HepG2 (cell line): Measurements from ENCODE around the gene MPHOSPH8. TPM values are rescaled to one million over a fixed set of nuclear protein-coding genes. Genes with fewer than 3 reads are reported as not detected.
"Not testable (repeated sequence)": the region's sequence is repeated elsewhere in the genome, so short reads cannot be mapped to it uniquely, and the experiment has no call there.

Experiments
- ATAC-seq: fragments of 200-7000 bp; cut with Tn5 transposase; 3 replicates; pipeline ENCODE4 v1.9.1; 2020; ENCODE audit warnings: mild to moderate bottlenecking, moderate library complexity
- BruUV-seq: library from RNA; stranded (reverse); fragments of 400-500 nt; replicated peaks from 2 replicates; lab custom pipeline; 2021; lab: Mats Ljungman, UMichigan
- CTCF ChIA-PET: fragments of 300-600 bp; formaldehyde crosslinking; extraction: SDS; loops from one replicate; lab custom pipeline; 2021; ENCODE audit warnings: low total read pairs, inconsistent platforms, low intra/inter-chr PET ratio; lab: Yijun Ruan, JAX
- POLR2A ChIA-PET: fragments of 350-600 bp; sonication (Branson Sonifier 250); formaldehyde crosslinking; loops from one replicate; lab custom pipeline; 2020; ENCODE audit warnings: antibody characterized with exemption, inconsistent platforms; lab: Yijun Ruan, JAX
- DNase-seq: peaks from one replicate; pipeline ENCODE4 v3.0.0-alpha.2; 2015; ENCODE audit warnings: low spot score
- FAIRE-seq: peaks from 3 replicates; lab custom pipeline; 2011; peaks lifted over from hg19 to GRCh38; lab: Jason Lieb, UNC
- H2AFZ ChIP-seq: one replicate; pipeline ENCODE4 v1.6.1; 2011; ENCODE audit warnings: low read length, inconsistent platforms
- H3K27ac ChIP-seq: fragments of 300-600 bp; 3 replicates; pipeline ENCODE4 v1.8.0; 2011; ENCODE audit warnings: mixed run types, mild to moderate bottlenecking, mixed read lengths, low read length, inconsistent platforms; ENCODE audit not compliant: insufficient read depth; ENCODE audit errors: extremely low read length
- H3K27me3 ChIP-seq, 2 experiments: fragments of 200-600 bp in 1 of 2; 2 replicates in 1 of 2; 3 replicates in 1 of 2; pipeline versions ENCODE4 v1.6.0 to v1.8.0; 2011; ENCODE audit warnings: low read length in 2 of 2, mild to moderate bottlenecking in 2 of 2, moderate library complexity in 2 of 2, inconsistent platforms in 1 of 2; ENCODE audit not compliant: insufficient read depth in 2 of 2, control insufficient read depth in 1 of 2
- H3K36me3 ChIP-seq, 2 experiments: fragments of 200-600 bp in 1 of 2; replicated peaks in 1 of 2; 2 replicates in 1 of 2; 3 replicates in 1 of 2; pipeline versions ENCODE4 v1.5.1 to v1.8.0; 2011; ENCODE audit warnings: low read length in 2 of 2, inconsistent platforms in 1 of 2; ENCODE audit not compliant: insufficient read depth in 2 of 2, control insufficient read depth in 1 of 2
- H3K4me1 ChIP-seq: 2 replicates; pipeline ENCODE4 v1.5.1; 2012; ENCODE audit warnings: low read length, inconsistent platforms; ENCODE audit not compliant: insufficient read depth
- H3K4me2 ChIP-seq: 2 replicates; pipeline ENCODE4 v1.6.0; 2011; ENCODE audit warnings: low read depth, low read length, inconsistent platforms
- H3K4me3 ChIP-seq, 3 experiments: fragments of 200-600 bp in 1 of 3; sonication (generic), shearing (Covaris generic) in 1 of 3; replicated peaks in 1 of 3; 2 replicates each; pipeline ENCODE4 v1.5.1; 2011 to 2016; ENCODE audit warnings: low read length in 3 of 3, inconsistent platforms in 2 of 3, low read depth in 2 of 3, mild to moderate bottlenecking in 2 of 3, control low read depth in 1 of 3, mixed read lengths in 1 of 3; ENCODE audit not compliant: insufficient read depth in 1 of 3
- H3K79me2 ChIP-seq: one replicate; pipeline ENCODE4 v1.6.1; 2011; ENCODE audit warnings: low read length, inconsistent platforms; ENCODE audit not compliant: insufficient read depth
- H3K9ac ChIP-seq: 2 replicates; pipeline ENCODE4 v1.6.0; 2011; ENCODE audit warnings: mild to moderate bottlenecking, low read depth, low read length, inconsistent platforms; ENCODE audit not compliant: insufficient read depth
- H3K9me3 ChIP-seq: 2 replicates; pipeline ENCODE4 v1.5.1; 2012; ENCODE audit warnings: mild to moderate bottlenecking, low read length
- H4K20me1 ChIP-seq: 2 replicates; pipeline ENCODE4 v1.6.0; 2011; ENCODE audit warnings: inconsistent platforms, mild to moderate bottlenecking, low read length, moderate library complexity; ENCODE audit not compliant: insufficient read depth
- WGBS: methylation state at CpG from one replicate; pipeline ENCODE4 v1.1.6; 2017; ENCODE audit warnings: low lambda C conversion rate; 5-methylcytosine and 5-hydroxymethylcytosine counted together
- in situ Hi-C: cut with HindIII; loops from 2 replicates; pipeline ENCODE4 v1.10.0; 2017; ENCODE audit warnings: low pct_unique_long_range_greater_than_20kb; ENCODE audit not compliant: extremely low pct_ligation_motif_present
- intact Hi-C: fragments of 100-400 bp; cut with micrococcal nuclease; formaldehyde crosslinking; loops from one replicate; pipeline ENCODE4 v1.10.0; 2022; ENCODE audit not compliant: unreplicated experiment
- polyA plus RNA-seq, 8 experiments: library from polyadenylated mRNA; depleted of rRNA in 3 of 8; stranded (reverse) in 7 of 8; unstranded in 1 of 8; fragments of >200 nt; fragmentation: Illumina TruSeq in 4 of 8; extraction: Trizol in 4 of 8; gene quantifications; 2 replicates each; pipeline versions ENCODE4 v1.2.1 to v1.2.3, GENCODE V29; 2011 to 2016; ENCODE audit warnings: low read depth in 4 of 8, missing spikeins in 1 of 8, mixed read lengths in 1 of 8; ENCODE audit not compliant: insufficient read depth in 1 of 8
- total RNA-seq, 5 experiments: library from RNA; depleted of rRNA; stranded (reverse); fragments of >200 nt; fragmentation: Illumina TruSeq; extraction: Trizol; gene quantifications; 2 replicates each; pipeline ENCODE4 v1.2.3, GENCODE V29; 2016; ENCODE audit warnings: low read depth in 1 of 5

The MPHOSPH8 gene
- total and polyA plus RNA-seq, 2 of the 13 experiments (the other 11 are each of a cell fraction or from before 2014, with no cell fraction given): 17.3 to 20.9 TPM

GRCh38 chr13:19709039-19709438, 75.6 kb downstream of the MPHOSPH8 start:
- in situ Hi-C loops, CTCF ChIA-PET, H3K36me3 ChIP-seq, FAIRE-seq, H3K4me1 ChIP-seq, H2AFZ ChIP-seq, H3K9me3 ChIP-seq, H3K4me3 ChIP-seq, H3K4me2 ChIP-seq, DNase-seq, intact Hi-C loops, H3K27ac ChIP-seq, ATAC-seq, H3K79me2 ChIP-seq, H4K20me1 ChIP-seq, H3K9ac ChIP-seq, POLR2A ChIA-PET, H3K27me3 ChIP-seq, BruUV-seq: not testable (repeated sequence)
- 84% methylated on average over 1 of the region's 1 CpG for WGBS

GRCh38 chr13:19709782-19710181, 76.3 kb downstream of the MPHOSPH8 start:
- BruUV-seq, H3K4me3 ChIP-seq, H3K27me3 ChIP-seq, H3K27ac ChIP-seq, H3K9me3 ChIP-seq, FAIRE-seq, H3K9ac ChIP-seq, intact Hi-C loops, POLR2A ChIA-PET, ATAC-seq, in situ Hi-C loops, CTCF ChIA-PET, H3K79me2 ChIP-seq, H3K4me1 ChIP-seq, H3K4me2 ChIP-seq, H4K20me1 ChIP-seq, DNase-seq, H2AFZ ChIP-seq: not testable (repeated sequence)
- H3K36me3 ChIP-seq: peaks cover 0 to 14% of the 10 kb centered on the region in 2 experiments; a peak in 3 of 5 replicates
